Activated CD8-positive, alpha-beta memory T cell treated with anti-CD3 and anti-CD28 coated beads for 48 hours (primary cell): ENCODE measurements around the gene PIK3R6.
A peak's percentile ranks its signal among the peaks of the same experiment; 100 is the strongest.

Experiments used
- DNase-seq, 3 experiments: peaks; one replicate each; pipeline ENCODE4 v3.0.0-alpha.2; 2020; ENCODE audit warnings: low read depth in 2 of 3, low spot score in 2 of 3

PIK3R6 gene

DNA sequence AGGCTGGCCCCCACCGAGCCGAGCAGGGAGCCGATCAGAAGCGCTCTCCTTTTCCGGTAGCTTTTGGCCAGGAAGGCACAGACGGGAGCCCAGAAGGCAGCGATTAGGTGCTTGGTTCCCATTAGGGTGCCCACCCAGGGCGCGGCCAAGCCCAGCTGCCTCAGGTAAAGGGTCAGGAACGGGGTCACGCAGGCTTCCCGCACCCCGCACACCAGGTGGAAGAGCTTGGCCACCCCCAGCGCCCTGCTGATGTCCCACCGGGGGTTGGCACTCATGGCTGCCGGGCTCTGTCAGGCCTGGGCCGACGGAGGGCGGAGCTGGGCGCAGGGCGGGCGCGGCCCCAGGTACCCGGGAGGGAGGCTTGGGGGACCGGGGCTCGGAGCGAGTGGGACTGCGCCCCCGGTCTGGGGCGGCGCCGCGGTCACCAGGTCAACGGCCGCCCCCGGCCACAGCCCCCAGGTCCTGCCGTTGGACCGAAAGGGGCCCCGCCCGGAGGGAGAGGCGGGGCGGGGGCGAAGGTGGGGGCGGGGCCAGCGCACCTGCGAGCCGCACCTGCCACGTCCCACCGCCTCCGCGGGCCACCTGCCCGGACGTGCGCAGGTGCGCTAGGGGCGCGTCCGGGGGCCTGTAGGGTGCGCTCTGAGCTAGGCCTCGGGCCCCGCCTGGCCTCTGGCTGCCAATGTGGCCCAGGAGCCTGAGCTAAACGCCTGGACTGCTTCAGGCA lies 68.5 kb downstream of the PIK3R6 start, which contains the start of gene MFSD6L:
TSS of gene MFSD6L (minus strand) at position 520 of the 724 bp plus-strand sequence. CDS start at position 275, 245 bp downstream.
- DNase-seq: no peak

DNA sequence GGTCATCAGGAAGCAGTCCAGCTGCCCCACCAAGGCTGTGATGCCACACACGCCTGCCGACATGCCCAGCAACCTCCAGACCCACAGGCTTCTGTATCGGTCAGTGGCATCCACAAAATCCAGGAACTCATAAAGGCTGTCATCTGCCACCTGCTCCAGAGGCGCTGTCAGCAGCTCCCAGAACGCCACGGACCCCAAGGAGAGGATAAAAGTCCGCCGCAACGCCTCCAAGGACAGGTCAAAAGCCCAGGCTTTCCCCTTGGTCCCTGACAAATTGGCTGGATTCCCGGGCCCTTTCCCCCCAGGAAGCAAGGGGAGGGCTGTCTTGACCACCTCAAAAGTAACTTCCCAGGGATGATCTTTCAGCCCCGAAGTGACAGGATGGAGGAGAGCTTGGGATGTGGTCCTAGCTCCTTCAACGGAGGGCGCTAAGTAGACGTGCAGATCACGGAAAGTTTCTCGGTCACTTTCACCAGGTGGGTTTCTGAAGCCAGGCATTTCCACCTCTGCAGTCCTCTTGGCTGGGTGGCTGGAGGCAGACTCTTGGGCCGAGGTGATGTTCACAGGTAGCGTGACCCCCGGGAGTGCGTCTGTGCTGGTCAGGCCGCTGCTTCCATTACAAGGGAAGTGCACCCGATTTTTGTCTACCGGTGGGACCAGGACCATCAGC lies 69.2 kb downstream of the PIK3R6 start:
- no peak for DNase-seq

DNA sequence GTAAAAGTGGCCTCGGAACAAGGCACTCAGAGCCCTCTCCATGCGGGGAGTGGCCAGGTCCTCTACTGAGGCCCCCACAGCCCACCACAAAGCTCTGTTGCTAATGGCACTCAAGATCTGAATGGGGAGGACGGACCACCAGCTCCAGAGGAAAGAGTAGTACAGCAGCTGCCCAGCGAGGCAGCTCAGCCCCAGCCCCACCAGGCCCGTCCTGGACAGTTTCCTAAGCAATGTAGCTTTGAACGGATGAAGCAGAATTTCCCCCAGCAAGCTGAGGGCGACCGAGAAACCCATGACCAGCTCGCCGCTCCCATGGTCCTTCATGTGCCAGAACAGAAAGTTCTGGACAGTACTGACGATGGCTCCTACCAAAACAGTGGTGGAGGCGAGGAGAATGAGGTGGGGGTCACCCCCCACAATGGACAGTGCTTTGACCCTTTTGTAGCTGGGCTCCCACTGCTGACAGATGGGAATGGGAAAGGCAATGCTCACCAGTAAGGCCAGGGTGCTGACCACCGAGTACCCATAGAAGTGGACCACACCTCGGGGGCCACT lies 69.8 kb downstream of the PIK3R6 start:
- no peak for DNase-seq

DNA sequence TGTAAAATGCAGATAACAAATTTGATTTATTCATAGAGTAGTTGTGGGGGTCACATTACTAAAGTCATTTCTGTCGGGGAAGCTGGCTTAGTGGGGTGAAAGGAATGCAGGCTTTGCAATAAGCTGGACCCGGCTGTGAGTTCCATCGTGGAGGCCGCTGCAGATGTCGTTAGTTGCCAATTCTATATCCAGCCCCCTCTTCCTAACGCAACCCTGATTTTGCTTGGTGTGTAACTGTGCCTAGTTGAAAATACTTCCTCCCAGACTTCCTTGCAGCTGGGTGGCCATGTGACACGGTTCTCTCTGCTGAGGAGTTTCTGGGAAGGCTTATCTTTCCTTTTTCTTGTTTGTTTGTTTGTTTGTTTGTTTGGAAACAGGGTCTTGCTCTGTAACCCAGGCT lies 72.8 kb downstream of the PIK3R6 start:
- no peak for DNase-seq

DNA sequence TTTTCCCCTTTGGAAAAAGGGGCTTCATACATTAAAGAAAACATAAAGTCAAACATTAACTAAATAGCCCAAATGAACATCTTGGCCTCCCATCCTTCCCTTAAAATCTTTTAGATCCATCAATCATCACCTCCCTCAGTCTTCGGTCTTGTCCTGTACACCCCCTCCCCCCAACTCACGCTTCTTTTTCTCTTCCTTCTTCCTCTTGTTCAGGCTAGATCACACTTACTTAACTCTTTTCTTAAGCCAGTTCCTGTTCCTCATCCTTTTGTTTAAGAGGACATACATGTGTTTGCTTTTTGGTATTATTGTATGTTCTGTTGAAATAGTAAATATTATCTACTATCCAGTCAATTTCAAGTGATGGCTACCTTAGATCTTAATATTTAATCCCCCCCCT lies 73.8 kb downstream of the PIK3R6 start:
- DNase-seq: no peak

DNA sequence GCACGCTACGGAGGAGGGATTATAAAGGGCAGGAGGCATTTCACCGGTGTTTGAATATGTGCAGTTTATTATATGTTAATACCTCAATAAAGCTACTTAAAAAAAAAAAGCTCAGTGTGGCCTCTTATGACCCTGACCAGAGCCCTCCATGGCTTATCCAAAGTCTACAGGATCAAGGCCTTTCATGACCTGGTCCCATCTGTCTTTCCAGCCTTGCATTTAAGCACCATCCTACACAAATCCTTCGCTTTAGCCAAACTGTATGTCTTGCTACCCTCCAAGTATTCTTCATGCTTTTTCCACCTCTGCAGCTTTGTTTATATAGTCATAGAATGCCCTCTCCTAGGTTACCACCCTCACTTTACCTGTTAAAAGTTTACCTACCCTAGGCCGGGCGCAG lies 74.8 kb downstream of the PIK3R6 start:
- DNase-seq: no peak

DNA sequence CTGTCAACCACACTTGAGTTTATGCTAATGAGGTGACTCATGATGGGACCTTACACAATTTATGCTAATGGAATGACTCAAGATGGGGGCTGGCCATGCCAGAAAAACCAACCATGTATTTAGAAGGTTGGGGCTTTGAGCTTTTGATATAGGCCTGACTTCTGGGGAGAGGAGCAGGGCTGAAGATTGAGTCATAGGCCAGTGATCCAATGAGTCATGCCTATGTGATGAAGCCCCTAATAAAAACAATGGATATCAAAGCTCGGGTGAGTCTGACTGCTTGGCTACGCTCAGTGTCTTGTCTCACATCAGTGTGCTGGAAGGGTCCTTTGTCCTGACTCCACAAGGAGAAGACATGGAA lies 75.6 kb downstream of the PIK3R6 start:
- DNase-seq: no peak

DNA sequence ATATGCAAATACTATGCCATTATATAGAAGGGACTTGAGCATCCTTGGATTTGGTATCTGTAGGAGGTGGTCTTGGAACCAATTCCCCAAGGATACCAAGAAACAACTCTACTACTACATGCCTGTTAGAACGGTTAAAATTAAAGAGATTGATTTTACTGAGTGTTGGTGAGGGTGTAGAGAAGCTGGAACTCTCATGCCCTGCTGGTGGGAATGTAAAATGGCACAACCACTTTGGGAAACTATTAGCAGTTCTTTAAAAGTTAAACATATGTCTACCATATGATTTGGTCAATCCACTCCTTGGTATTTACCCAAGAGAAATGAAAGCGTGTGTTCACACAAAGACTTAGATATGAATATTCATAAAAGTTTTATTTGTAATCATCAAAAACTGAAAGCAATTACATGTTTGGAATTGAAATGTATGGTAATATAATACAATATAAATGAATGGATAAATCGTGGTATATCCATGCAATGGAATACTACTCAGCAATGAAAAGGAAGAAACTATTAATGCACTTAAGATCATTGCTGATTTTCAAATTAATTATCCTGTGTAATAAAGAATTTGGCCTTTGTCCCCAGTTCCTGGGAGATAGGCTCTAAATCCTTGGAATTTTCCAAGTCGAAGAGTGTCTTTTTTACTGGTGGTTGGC lies 76.1 kb downstream of the PIK3R6 start:
- DNase-seq: no peak

DNA sequence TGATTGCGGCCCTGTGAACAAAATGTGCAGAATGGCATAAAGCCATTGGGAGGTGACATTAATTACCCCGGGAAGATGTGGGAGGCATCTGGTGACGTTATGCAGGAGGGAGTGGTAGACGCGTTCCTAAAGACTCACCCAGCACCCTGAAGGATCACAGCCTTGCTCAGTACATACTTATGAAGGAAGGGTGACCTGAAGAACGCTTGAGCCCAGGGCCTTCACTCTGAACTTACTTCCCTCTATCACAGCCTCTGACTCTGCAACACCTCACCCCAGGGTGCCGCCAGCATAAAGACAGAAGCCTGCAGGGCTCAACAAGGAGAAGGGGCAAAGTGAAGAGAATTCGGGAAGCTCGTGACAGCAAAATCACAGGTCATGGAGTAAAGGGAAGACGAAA lies 77.7 kb downstream of the PIK3R6 start:
- no peak for DNase-seq

DNA sequence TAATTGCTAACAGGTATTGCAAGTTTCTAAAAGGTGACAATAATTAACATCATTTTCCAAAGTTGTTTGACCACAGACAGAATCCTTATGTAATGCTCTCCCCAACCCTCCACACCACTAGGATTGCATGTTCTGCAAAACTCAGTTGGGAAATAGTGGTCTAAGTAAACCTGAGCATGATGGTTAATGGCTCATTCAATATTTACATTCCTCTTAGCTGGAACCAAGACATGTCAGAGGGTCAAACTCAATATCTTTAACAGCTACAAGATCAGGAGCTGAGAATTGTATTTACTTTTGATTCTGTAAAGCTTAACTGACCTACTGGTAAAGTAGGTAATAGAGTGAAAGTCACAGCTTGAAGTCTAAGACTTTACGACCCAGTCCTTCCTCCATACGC lies 78.5 kb downstream of the PIK3R6 start:
- DNase-seq: no peak

DNA sequence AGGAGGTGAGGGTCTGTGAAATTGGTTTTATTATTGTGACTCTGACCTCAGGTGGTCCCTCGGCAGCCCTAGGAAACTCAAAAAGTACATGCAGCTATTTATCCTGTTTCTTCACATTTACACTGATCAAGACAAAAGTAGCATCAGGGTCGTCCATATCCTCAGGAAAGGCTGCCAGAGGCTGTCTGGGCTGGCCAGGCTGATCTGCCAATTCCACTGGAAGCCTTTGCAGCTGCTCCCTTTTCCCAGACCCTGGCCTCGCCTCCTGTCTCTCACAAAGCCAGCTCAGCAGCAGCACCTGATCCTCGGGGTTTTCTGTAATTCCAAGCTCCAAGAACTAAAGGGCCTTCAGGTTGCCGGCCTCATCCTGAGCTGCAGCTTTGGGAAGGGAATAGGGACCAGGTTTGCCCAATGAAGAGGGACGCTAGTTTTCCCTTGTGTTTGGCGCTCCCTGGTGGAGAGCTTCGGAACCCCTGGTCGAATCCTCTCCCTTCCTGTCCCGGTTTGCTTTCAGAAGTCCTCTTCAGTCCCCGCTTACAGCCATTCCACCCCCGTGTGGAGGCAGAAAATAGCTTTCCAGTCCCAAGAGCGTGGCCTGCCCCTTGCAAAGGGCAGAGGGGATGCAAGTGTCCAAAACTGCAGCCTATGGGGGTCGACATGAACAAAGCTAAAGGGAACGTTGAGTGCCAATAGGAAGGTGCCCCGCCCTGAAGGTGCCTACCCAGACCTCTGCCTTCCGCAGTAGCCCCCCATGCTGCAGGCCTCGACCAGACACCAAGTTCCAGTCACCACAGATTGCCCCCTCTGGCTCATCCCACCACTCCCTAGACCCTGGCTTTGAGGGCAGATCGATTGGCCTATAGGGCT lies 81.7 kb downstream of the PIK3R6 start:
- DNase-seq: peak in 2 of 3 experiments; percentile 26 to 68

DNA sequence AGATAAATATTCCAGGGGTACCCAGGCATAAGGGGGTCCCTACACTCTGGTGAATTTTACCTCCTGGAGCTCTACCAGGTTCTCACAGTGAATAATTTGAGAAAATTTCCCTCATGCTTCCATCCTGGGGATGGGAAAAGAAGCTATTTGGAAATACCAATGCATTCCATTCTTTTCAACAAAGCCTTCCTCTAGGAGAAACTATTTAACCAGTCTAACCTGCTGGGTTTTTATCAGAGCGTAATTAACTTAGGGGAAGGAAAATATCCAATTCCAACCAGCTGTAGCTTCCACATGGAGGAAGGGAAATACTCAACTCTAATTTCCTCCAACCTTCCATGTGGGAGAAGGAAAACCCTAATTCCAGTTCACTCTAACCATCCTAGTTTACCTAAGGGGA lies 85.3 kb downstream of the PIK3R6 start:
- no peak for DNase-seq

DNA sequence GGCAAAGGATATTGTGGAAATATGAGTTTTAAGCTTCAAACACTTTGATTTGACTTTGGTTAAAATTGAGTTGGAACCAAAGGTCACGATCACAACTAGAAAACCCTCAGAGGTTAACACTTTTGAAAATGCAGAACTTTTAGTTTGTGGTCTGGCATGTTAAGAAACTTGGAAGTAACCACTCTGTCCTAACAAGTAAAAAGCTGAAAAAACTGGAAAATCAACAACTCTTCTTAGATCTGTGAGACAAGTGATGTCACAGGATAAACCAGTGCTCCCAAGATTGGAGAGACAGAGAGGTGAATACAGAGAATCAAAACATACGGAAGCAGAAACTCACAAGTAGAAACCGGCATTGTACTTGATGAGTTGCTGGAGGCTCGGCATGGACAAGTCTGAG lies 85.7 kb downstream of the PIK3R6 start:
- no peak for DNase-seq

DNA sequence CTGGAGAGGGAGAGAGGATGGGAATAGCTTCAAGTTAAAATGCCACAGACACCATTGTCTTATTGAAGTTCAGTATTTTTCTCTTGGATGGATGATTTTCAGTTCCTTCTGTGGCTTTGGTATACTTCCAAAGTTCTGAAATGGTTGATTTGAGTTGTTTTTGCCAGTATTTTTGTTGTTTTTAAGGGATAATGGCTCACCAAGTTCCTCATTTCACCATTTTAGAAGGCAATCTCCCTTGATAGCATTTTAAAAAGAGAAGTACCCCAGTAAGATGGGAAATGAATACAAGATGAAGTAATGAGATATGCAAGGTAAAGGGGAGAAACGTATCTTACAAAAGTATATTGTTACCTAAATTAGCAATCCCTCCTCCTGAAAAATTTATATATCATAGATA lies 90.6 kb downstream of the PIK3R6 start:
- no peak for DNase-seq

DNA sequence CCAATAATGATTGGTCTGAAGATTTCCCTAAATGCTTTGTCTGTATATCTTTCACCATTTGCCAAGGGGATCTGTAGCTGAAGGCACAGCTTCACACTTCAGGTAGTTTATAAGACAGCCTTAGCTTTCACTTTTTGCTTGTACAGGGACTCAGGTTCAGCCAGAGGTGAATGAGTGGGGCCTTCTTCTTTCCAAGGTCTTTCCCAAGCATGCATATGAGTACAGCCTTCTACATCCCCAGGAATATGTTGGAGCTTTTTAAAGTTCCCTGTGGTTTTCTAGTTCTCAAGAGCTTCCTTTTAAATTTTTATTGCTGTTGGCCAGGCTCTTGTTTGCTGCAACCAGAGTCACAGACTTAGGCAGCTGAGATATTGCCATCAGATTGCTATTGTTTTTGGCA lies 91.2 kb downstream of the PIK3R6 start:
- no peak for DNase-seq

DNA sequence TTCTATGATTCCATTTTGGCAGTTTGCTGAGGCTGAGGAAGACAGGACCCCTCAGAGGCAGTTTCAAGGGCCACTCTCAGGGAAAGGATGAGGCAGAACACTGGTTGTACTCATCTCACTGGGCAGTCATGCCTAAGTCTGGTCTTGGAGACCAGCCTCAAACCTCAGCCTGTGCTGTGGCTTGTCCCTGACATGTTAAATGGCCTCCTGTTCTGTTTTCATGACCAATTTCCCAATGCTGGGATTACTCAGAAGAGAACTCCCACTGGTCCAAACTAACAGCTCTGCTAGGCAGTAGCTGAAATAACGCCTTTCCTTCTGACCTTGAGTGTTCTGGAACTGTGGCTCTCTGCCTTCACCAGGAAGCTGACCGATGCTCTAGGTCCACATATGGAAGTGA lies 100.7 kb downstream of the PIK3R6 start:
- DNase-seq: no peak

DNA sequence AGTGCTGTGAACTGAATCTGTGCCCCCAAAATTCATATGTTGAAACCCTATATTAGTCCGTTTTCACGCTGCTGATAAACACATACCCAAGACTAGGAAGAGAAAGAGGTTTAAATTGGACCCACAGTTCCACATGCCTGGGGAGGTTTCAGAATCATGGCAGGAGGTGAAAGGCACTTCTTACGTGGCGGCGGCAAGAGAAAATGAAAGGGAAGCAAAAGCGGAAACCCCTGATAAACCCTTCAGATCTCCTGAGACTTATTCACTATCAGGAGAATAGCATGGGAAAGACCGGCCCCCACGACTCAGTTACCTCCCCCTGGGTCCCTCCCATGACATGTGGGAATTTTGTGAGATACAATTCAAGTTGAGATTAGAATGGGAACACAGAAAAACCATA lies 105.5 kb downstream of the PIK3R6 start:
- DNase-seq: no peak

DNA sequence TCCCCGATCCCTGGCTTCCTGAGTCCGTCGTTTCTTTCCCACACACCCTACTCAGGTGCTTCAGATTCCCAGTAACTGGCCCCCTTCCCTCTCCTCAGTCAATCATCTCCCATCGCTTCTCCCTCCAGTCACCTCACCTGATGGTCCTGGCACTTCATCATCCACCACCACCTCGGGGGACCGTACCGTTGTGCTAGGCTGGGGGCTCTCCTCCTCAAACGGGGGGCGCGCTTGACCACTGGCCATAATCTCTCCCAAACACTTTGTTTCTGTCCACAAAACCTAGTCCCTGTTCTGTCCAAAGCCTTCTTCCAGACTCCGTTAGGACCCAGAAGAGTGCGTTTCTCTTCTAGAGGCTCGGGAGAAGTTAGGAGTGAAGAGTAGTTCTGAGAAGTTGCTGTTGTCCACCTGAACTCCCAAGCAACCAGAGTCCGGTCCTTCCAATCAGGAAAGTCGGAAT lies 109.3 kb downstream of the PIK3R6 start, which contains the start of gene SPDYE4:
TSS of gene SPDYE4 (minus strand) at position 410 of the 460 bp plus-strand sequence. CDS start at position 246, 164 bp downstream.
- no peak for DNase-seq

DNA sequence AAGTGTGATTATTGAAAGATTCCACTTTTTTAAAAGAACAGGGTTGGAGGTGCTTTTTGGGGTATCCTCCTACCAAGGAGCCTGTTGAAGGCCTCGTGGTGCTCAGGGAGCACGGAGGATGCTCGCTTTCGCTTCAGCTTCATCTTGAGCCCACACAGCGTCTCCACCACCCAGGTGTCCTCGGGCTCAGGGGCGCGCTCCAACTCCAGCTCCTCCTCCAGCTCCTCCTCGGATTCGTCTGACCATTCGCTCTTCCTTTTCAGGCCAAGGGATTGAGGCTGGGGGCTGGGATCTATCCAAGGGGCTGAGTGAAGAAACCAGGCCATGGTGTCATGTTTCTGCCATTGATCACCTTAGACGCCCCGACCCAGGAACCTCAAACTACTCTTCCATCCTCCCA lies 110.3 kb downstream of the PIK3R6 start:
- no peak for DNase-seq

DNA sequence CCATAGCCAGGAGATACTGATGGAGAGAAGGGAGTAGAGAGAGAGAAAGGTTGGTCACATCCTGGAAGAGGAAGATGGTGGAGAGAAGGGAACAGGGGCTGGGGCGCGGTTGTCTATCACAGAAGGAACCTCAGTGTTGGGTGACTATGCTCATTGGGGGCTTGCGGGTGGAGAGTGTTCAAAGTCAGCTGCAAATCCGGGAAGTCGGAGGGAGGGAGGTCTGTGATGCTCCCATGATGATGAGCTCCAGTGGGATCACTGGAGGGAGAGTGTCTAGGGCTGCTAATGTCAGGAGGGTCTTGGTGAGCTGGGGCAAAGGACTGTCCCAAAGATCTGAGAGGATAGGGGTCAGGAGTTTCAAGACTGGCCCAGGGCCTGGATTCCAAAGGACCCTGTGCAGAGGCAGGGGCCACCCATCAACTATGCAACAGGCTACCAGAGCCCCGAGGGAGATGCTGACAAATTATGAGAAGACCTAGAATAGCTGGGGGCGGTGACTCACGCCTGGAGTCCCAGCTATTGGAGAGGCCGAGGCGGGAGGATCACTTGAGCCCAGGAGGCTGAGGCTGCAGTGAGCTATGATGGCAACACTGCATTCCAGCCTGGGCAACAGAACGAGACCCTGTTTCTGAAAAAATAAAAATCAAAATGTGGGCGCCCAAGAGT lies 111.8 kb downstream of the PIK3R6 start:
- no peak for DNase-seq
